ENCODE measurements around the gene TADA2A.
A peak's percentile ranks its signal among the peaks of the same experiment; 100 is the strongest.

Gene TADA2A

GRCh38 chr17:37521821-37522220 lies 115.1 kb downstream of the TADA2A start:
- no peak for DNase-seq (ENCODE audit: low spot score)

GRCh38 chr17:37523715-37524219 lies 117.1 kb downstream of the TADA2A start:
- no peak for DNase-seq (ENCODE audit: low spot score)

- DNase-seq (ENCODE audit: low spot score), result peak; percentile 42
These were observed 120.7 kb downstream of the TADA2A start for GRCh38 chr17:37527249-37527851.

Data from germinal center (tissue), 1 donor.